LNCAP (cell line): Measurements from ENCODE around the gene LRRC56.

Source experiments
- TF ChIP-seq, protein P1 (sequence below): fragments of 450-650 bp; IDR thresholded peaks from 2 replicates; pipeline ENCODE4 v1.5.1; 2017; ENCODE audit warnings: mild to moderate bottlenecking

Gene LRRC56

DNA sequence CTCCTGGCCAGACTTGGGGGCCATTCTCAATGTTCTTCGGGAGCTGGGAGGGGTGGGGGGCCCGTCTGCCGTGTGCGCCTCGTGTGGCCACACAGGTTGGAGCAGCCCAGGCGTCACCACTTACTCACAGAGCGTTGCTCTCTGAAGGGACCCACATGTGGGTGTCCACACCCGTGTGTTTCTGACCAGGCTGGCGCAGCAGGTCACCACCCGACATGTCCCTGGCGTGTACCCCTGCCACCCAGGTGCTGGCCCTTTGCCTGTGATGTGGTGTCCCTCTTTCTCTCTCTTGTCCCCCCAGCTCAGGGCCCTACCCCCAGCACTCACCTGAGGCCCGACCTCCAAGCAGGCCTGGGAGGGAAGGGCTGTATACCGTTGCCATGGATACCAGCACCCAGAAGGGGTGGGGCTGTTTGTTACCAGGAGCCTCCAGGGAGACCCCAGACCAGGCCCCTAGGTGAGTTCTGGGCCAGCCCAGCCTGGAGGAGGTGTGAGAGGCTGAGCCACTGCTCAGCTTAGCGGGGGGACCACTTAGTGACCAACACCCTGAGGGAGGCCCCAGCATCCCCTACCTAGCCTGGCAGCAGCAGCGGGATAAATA lies 21.8 kb downstream of the LRRC56 start:
- TF ChIP-seq, protein P1, sequence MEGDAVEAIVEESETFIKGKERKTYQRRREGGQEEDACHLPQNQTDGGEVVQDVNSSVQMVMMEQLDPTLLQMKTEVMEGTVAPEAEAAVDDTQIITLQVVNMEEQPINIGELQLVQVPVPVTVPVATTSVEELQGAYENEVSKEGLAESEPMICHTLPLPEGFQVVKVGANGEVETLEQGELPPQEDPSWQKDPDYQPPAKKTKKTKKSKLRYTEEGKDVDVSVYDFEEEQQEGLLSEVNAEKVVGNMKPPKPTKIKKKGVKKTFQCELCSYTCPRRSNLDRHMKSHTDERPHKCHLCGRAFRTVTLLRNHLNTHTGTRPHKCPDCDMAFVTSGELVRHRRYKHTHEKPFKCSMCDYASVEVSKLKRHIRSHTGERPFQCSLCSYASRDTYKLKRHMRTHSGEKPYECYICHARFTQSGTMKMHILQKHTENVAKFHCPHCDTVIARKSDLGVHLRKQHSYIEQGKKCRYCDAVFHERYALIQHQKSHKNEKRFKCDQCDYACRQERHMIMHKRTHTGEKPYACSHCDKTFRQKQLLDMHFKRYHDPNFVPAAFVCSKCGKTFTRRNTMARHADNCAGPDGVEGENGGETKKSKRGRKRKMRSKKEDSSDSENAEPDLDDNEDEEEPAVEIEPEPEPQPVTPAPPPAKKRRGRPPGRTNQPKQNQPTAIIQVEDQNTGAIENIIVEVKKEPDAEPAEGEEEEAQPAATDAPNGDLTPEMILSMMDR: no peak

DNA sequence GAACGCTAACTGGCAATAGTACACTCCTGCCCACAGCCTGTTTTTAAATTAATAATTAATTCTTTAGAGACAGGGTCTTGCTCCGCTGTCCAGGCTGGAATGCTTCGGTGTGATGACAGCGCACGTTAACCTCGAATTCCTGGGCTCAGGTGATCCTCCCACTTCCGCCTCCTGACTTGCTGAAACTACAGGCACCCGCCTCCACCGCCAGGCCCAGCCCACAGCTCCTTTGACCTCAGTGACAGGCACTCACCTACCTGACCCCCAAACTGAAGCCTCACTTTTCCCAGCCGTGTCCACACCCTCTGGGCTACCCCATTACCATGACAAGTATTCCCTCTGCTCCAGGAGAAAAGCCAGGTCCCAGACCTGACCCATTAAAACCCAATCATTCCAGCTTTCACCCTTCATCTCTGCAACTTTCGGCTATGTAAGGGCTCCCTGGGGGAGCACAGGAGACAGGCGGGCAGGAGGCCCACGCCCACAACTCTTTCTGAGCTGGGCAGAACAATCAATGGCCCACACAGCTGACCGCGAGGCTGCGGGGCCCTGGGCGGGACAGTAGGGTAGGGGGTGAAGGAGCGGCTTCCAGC lies 22.5 kb downstream of the LRRC56 start:
- TF ChIP-seq, protein P1: no peak

DNA sequence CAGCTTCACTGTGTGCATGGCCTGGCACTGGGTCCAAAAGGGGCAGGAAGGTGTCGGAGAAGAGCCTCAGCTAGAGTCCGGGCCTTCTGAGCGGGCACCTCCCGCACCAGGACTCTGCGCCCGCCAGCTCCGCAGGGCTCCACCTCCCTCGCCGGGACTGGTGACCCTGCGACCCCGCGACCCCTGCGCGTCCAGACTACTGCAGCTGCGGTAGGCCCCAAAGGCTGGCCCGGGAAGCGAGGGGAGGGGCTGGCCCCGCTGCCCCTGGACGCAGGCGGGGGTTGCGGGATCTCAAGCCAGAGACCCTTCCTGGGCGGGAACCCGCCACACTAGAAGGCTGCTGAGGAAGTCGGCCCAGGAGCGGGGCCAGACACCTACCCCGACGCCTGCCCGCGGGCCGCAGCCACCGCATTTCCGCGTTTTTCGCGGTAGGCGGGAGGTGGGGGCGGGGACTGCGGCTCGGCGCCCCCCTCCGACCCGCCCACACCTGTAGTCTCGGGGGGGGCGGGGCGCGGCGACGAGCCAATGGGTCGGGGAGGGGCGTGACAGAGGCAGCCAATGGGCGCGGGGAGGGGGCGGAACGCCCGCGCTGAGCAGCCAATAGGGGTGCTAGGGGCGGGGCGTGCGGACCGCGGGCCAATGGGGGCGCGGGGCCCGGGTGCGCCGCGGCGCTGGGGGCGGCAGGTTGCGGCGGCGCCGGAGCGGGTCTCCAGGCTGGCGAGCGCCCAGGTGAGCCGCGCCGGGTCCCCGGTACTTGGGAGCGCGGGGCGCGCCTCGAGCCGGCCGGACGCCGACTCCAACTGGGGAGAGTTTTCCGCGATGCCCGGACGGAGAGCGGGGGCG lies 23.2 kb downstream of the LRRC56 start, which contains the start of the genes LMNTD2 and RASSF7:
Gene LMNTD2, minus strand, starts transcription at position 434 of the 843 bp plus-strand sequence. Its CDS starts 22 bp downstream, at position 412.
Gene RASSF7, plus strand, starts transcription at position 666 of the 843 bp plus-strand sequence. CDS start 799 bp downstream, outside the sequence.
- TF ChIP-seq, protein P1: no peak

DNA sequence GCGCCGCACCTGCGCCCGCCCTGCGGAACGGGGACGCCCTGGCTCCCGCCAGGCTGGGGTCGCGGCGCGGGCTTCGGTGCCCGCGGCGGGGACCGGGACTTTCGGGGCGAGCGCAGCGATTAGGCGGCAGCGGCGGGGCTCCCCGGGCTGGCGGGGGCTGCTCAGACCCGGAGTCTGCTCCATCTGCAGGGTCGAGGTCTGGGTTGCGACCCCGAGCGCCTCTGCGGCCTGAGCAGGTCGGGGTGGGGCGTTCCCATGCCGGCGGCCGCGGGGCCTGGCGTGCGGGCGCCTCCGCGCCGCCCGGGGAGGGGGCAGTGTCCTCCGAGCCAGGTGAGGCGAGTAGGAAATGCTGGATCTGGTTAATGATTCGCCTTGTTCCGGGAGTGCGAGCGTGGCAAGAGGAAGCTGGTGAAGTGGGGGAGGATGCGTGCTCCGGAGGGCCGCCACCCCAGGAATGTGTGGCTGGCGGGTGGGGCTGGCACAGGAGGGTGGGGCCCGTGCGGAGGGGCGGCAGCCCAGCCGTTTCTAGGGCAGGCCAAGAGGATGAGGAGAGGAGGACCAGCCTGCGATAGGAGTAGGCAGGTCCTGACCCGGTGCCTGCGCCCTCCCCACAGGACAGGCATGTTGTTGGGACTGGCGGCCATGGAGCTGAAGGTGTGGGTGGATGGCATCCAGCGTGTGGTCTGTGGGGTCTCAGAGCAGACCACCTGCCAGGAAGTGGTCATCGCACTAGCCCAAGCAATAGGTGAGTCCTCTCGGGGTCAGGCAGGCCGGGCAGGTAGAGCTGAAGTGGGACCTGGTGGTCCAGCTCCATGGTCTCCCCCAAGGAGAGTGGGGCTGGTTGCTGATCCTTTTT lies 24.0 kb downstream of the LRRC56 start:
- TF ChIP-seq, protein P1: no peak

DNA sequence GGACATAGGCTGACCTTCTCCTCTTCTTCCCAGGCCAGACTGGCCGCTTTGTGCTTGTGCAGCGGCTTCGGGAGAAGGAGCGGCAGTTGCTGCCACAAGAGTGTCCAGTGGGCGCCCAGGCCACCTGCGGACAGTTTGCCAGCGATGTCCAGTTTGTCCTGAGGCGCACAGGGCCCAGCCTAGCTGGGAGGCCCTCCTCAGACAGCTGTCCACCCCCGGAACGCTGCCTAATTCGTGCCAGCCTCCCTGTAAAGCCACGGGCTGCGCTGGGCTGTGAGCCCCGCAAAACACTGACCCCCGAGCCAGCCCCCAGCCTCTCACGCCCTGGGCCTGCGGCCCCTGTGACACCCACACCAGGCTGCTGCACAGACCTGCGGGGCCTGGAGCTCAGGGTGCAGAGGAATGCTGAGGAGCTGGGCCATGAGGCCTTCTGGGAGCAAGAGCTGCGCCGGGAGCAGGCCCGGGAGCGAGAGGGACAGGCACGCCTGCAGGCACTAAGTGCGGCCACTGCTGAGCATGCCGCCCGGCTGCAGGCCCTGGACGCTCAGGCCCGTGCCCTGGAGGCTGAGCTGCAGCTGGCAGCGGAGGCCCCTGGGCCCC lies 24.8 kb downstream of the LRRC56 start:
- TF ChIP-seq, protein P1: no peak

DNA sequence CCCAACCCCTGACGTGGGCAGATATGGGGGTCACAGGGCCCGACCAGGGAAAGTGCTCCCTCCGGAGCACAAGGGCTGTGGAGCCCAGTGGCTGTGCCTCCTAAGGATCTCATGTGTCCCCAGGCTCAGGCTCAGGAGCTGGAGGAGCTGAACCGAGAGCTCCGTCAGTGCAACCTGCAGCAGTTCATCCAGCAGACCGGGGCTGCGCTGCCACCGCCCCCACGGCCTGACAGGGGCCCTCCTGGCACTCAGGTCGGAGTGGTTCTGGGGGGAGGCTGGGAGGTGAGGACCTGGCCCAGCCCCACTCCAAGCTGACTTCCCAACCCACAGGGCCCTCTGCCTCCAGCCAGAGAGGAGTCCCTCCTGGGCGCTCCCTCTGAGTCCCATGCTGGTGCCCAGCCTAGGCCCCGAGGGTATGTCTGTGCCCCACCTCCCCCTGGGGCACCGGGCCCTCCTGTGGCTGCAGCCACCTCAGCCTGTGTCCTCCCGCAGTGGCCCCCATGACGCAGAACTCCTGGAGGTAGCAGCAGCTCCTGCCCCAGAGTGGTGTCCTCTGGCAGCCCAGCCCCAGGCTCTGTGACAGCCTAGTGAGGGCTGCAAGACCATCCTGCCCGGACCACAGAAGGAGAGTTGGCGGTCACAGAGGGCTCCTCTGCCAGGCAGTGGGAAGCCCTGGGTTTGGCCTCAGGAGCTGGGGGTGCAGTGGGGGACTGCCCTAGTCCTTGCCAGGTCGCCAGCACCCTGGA lies 25.9 kb downstream of the LRRC56 start:
- TF ChIP-seq, protein P1: no peak
